IPS DF 19.7 (cell line): ENCODE results near the gene NEDD8.

Experiments
- DNase-seq: peaks from one replicate; pipeline ENCODE4 v3.0.0-alpha.2; 2013; ENCODE audit warnings: low read depth, low spot score

NEDD8 gene

DNA sequence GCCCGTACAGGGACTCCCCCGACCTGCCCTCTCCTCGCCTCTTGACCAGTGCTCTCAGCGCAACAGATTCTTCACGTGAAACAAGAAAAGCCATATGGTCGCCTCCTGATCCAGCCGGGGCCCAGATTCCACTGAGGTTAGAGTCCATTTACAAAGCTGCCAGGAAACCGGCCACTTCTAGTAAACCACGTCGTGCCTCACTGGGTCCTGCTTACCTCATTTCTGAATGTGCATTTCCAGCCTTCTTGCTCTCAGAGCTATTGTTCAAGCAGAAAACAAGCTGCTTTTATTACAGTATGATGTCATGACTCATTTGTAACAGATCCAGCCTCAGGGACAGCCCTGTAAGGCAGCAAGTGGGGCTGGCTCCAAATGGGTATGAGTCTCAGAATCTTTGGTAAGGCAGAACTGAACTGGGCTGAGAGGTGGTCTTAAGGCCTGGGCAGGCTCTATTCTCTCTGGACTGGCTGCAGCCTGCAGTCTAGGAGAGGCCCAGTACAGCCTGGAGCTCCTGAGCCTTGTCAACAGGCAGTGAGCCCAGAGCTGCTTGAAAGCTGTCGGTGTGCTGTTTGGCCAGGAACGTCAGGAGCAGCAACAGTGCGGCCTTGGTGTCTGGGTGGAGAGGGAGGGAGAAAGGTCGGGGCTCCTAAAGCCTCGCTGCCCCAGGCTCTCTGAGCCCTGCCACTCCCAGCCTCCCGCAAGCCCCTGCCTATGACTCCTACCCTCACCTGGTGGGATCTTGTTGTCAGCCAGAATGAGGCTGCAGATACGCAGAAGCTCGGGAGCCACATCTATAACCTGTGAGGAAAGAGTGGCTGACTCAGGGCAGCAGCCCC lies 52.0 kb downstream of the NEDD8 start:
- no peak for DNase-seq

DNA sequence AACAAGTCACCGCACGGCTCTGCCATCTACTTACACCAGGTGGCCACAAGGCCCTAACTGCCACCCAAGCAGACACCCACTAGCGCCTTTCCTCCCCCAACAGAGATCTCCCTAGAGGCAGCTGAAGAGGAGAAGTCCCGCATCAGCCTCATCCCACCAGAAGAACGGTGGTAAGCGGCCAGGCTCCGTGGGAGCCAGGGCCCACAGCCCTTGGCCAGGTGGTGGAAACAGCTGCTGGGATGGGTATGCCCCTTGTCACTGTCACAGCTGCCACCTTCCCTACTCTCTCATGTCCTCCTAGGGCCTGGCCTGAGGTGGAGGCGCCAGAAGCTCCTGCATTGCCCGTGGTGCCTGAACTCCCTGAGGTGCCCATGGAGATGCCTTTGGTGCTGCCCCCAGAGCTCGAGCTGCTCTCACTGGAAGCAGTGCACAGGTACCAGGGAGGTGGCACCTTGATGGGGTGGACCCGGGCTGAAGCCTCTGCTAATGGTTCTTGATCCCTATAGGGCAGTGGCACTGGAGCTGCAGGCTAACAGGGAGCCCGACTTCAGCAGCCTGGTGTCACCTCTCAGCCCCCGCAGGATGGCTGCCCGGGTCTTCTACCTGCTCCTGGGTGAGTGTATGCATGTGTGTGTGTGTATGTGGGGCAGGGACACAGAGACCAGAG lies 52.7 kb downstream of the NEDD8 start:
- DNase-seq = no peak

DNA sequence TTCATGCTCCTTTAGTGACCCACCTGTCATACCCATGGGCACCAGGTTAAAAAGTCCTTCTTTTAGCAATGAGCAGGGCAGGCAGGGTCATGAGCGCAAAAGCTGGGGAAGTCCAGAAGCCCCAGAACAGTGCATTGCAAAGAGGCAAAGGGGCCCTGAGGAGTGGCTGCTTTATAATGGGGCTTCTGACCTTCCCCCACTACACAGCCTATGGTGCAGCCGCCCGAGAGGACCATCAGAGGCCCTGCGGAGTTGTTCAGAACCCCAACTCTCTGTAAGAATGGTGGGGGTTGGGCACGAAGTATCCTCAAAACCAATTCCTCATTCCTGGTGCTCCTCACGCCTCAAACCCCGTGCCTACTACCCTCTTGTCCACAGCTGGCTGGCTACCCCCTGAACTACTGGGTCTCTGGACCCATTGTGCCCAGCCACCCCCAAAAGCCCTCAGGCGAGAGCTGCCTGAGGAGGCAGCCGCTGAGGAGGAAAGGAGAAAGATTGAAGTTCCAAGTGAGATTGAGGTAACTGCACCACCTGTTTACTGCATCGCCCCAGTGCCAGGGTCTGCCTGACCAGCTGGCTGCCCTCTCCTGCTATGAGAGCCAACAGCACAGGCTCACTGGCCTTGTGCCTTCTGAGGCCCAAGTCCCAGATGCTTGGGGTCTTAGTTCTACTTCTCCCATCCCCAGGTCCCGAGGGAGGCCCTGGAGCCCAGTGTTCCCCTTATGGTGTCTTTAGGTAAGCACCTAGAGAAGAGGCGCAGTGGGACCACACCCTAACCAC lies 53.6 kb downstream of the NEDD8 start:
- no peak for DNase-seq

DNA sequence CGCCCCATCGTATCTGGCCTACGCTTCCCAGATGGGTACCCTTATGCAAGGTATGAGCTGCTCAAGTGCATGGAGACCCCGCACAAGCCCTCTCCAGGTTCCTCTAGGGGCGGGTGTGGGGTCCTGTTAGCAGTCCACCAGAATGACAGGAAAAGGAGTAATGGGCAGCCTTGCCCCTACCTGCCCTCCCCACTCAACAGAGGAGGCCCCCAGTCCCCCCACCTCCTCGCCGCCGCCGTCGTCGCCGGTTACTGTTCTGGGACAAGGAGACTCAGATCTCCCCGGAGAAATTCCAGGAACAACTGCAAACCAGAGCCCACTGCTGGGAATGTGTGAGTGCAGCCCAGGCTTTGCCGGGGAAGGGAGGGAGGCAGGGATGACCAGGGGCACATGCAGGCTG lies 54.3 kb downstream of the NEDD8 start:
- no peak for DNase-seq

DNA sequence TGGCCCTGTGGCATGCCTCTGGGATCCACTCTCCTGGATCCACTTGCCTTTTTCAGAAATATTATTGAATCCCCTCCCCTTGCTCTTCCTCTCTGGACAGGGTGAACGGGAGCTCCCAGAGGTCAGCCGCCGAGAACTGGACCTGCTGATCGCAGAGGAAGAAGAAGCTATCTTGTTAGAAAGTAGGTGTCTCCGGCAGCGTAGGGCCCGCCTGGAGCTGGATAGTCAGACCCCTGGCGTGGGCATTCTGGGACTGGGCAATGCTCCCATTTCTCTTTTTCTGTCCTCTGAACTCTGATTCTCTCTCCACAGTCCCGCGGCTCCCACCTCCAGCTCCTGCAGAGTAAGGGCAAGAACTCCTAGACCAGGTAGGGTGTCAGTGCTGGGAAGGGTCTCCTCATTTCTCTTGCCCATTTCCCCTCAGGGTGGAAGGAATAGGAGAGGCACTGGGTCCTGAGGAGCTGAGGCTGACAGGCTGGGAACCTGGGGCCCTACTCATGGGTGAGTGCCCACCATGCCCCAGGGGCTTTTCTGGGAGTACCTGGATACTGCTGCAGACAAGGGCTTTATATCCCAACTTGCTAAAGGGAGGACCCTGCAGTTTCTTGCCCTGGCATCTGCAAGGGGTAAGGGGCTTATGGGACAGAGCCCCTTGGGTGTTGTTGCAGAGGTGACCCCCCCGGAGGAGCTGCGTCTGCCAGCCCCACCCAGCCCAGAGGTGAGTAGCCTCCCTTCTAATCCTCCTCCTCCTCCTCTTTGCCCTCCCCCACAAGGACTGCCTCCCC lies 54.9 kb downstream of the NEDD8 start:
- DNase-seq = no peak

DNA sequence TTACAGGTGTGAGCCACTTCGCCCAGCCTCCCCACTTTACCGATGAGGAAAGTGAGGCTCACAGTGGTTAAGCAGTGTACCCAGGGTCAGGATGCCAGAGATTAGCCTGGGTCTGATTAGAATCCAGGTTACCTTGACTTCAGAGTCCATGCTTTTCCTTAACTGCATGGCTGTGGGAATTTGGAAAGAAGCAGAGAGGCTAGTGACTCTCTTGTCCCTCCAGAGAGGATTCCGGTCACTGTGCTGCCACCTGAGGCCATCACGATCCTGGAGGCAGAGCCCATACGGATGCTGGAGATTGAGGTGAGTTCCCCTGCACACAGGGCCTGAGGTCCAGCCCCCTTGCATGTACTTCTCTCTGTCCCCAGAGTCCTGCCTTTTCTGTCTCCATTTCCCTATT lies 55.6 kb downstream of the NEDD8 start:
- no peak for DNase-seq

DNA sequence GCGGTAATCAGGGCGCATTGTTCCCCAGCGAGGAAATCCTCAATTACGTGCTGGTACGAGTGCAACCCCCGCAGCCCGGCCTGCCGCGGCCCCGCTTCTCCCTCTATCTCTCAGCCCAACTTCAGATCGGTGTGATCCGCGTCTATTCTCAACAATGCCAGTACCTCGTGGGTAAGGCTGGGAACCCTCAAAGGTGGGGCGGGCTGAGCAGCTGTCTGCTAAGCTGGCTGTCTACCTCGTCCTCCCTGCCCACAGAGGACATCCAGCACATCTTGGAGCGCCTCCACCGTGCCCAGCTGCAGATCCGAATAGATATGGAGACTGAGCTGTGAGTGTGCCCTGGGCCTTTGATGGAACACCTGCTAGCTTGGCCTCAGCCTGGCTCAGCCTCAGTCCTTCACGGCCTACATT lies 59.3 kb downstream of the NEDD8 start:
- DNase-seq = no peak

DNA sequence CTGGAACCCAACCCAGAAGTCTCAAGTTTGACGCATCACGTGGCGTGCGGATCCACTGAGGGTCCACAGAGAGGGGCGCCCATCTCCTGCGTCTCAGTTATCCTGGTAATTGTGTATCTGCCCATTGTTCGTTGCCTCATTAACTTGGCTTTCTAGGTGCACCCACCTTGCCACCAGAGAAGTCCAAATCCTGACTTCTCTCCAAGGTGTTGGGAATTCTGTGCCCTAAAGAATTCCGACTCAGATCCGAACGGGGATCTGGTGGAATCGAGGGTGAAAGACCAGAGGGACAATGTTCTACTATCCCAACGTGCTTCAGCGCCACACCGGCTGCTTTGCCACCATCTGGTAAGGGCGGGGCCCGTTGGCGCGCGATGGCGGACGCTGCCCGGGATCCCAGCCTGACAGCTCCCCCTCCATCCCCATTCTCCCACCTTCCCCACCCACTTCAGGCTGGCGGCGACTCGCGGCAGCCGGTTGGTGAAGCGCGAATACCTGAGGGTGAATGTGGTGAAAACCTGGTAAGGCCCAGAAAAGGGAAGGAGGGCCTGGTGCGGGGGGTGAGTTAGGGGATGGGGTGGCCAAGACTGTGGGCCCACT lies 59.8 kb downstream of the NEDD8 start:
- no peak for DNase-seq

DNA sequence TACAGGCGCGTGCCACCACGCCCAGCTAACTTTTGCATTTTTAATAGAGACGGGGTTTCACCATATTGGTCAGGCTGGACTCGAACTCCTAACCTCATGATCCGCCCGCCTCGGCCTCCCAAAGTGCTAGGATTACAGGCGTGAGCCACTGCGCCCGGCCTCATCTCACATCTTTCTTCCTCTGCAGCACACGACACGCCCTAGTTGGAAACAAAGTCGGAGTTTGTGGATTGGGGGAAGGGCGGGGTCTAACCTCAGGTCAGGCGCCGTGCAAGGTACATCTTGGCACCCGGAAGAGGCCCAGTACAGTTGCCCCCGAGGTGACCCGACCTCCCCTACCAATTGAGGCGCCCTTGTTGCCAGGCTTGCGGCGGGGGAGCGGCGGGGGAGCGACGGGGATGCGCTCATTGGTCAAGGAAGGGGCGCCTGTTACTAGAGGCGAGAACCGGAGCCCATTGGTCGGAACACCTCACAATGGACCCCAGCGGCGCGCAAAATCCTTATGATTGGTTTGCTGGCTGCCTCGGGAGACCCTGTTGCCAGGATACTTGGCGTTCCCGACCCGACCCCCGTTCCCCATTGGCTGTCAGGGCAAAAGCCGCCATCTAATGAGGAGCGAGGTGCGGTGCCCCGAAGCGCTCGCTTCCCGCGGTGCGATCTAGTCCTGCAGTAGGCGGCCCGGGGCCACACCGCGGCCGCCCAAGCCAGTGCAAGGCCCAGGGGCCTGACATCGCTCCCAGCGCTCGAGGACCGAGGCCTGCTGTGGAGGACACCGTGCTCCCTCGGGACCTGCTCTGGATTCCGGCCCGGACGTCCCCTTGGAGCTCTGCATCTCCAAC lies 60.5 kb downstream of the NEDD8 start, which contains the start of gene REC8:
TSS of gene REC8 (plus strand) at position 659 of the 839 bp plus-strand sequence. CDS start 473 bp downstream, outside the sequence.
- DNase-seq = peak; percentile 97

DNA sequence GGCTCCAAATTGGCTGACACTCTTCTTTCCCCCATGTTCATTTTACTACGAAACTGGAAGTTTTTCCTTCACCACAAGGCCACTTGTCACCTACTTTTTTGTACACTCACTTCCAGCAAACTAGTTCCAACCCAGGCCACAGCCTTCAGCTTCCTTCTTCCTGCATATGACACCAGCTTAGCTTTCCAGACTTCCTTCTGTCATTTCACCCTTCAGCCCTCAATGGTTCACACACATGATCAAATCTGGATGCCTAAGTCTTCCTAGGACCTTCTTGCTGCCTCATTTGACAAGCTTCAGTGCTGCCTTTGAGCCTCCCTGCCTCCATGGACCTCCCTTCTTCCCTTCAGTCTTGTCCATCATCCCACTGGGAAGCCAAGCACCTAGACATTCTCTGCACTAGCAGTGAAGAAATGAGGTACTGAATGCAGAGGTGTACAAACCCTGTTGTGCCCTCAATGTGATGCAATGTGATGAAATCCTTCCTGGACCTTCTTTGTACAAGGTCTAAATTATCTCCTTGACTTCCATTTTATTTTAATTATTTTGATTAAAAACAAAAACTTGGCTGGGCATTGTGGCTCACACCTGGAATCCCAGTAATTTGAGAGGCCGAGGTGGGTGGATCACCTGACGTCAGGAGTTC lies 64.6 kb downstream of the NEDD8 start:
- no peak for DNase-seq
